PC-9 (cell line): ENCODE measurements around the gene TRPM4. TPM values are rescaled to one million over a fixed set of nuclear protein-coding genes. Genes with fewer than 3 reads are reported as not detected.

Source experiments
- BruUV-seq: library from RNA; stranded (reverse); fragments of 400-500 nt; replicated peaks from 2 replicates; lab custom pipeline; 2021; lab: Mats Ljungman, UMichigan
- CTCF ChIA-PET: fragments of 300-600 bp; sonication (Branson Sonifier 250); formaldehyde crosslinking; loops from one replicate; lab custom pipeline; 2022; ENCODE audit warnings: antibody characterized with exemption; lab: Charles Lee
- POLR2A ChIA-PET: fragments of 300-600 bp; sonication (Branson Sonifier 250); formaldehyde crosslinking; loops from one replicate; lab custom pipeline; 2022; ENCODE audit warnings: antibody characterized with exemption; ENCODE audit not compliant: unreplicated experiment; lab: Charles Lee
- DNase-seq, 2 experiments: peaks; one replicate each; pipeline versions ENCODE4 v3.0.0 to v3.0.0-alpha.2; 2015 to 2022; ENCODE audit warnings: mixed read lengths in 1 of 2
- H2AFZ ChIP-seq: fragments of 200-600 bp; sonication (generic); 2 replicates; pipeline ENCODE4 v1.8.1; 2017; ENCODE audit warnings: antibody characterized with exemption
- H3F3A ChIP-seq: fragments of 200-600 bp; sonication (generic); 2 replicates; pipeline ENCODE4 v1.8.1; 2017; ENCODE audit warnings: antibody characterized with exemption, mild to moderate bottlenecking, low read depth; ENCODE audit not compliant: insufficient read depth
- H3K27ac ChIP-seq: fragments of 200-600 bp; sonication (generic); 2 replicates; pipeline ENCODE4 v1.6.1; 2016; ENCODE audit warnings: mixed run types
- H3K27me3 ChIP-seq: fragments of 200-600 bp; sonication (generic); 2 replicates; pipeline ENCODE4 v1.6.1; 2016; ENCODE audit warnings: low read depth, mixed run types; ENCODE audit not compliant: insufficient read depth
- H3K36me3 ChIP-seq: fragments of 200-600 bp; sonication (generic); 2 replicates; pipeline ENCODE4 v1.6.1; 2016; ENCODE audit warnings: low read depth, mixed run types
- H3K4me1 ChIP-seq: fragments of 200-600 bp; sonication (generic); replicated peaks from 2 replicates; pipeline ENCODE4 v1.6.1; 2016; ENCODE audit warnings: mixed run types; ENCODE audit not compliant: insufficient read depth
- H3K4me2 ChIP-seq: fragments of 200-600 bp; sonication (generic); 2 replicates; pipeline ENCODE4 v1.6.1; 2017; ENCODE audit warnings: mixed run types
- H3K4me3 ChIP-seq: fragments of 200-600 bp; sonication (generic); 2 replicates; pipeline ENCODE4 v1.6.1; 2016; ENCODE audit warnings: mixed run types
- H3K79me2 ChIP-seq: fragments of 200-600 bp; sonication (generic); 2 replicates; pipeline ENCODE4 v1.6.1; 2017; ENCODE audit warnings: low read depth, mixed run types
- H3K9me2 ChIP-seq: fragments of 200-600 bp; sonication (generic); 2 replicates; pipeline ENCODE4 v1.8.1; 2017; ENCODE audit warnings: mild to moderate bottlenecking; ENCODE audit not compliant: insufficient read depth
- H3K9me3 ChIP-seq: fragments of 200-600 bp; sonication (generic); 2 replicates; pipeline ENCODE4 v1.8.1; 2016; ENCODE audit warnings: low read depth; ENCODE audit not compliant: insufficient read depth
- H4K20me1 ChIP-seq: fragments of 200-600 bp; sonication (generic); 2 replicates; pipeline ENCODE4 v1.8.1; 2017; ENCODE audit not compliant: insufficient read depth
- EZH2 ChIP-seq: fragments of 200-600 bp; sonication (generic); IDR thresholded peaks from 2 replicates; pipeline ENCODE4 v1.8.0; 2017; ENCODE audit warnings: antibody characterized with exemption, low read depth
- intact Hi-C: fragments of 100-400 bp; cut with micrococcal nuclease; formaldehyde crosslinking; loops from one replicate; pipeline ENCODE4 v1.10.0; 2022; ENCODE audit not compliant: unreplicated experiment
- total RNA-seq: library from RNA; stranded (reverse); gene quantifications from 2 replicates; pipeline ENCODE4 v1.2.3, GENCODE V29; 2021
- TF ChIP-seq, protein P1 (sequence below): fragments of 200-600 bp; sonication (generic); conservative IDR thresholded peaks from 2 replicates; pipeline ENCODE4 v1.6.1; 2017; ENCODE audit warnings: mixed run types, antibody characterized with exemption, mild to moderate bottlenecking, moderate library complexity

TRPM4 gene
- total RNA-seq, 1 experiment from 2014 or later = 43.8 TPM

DNA sequence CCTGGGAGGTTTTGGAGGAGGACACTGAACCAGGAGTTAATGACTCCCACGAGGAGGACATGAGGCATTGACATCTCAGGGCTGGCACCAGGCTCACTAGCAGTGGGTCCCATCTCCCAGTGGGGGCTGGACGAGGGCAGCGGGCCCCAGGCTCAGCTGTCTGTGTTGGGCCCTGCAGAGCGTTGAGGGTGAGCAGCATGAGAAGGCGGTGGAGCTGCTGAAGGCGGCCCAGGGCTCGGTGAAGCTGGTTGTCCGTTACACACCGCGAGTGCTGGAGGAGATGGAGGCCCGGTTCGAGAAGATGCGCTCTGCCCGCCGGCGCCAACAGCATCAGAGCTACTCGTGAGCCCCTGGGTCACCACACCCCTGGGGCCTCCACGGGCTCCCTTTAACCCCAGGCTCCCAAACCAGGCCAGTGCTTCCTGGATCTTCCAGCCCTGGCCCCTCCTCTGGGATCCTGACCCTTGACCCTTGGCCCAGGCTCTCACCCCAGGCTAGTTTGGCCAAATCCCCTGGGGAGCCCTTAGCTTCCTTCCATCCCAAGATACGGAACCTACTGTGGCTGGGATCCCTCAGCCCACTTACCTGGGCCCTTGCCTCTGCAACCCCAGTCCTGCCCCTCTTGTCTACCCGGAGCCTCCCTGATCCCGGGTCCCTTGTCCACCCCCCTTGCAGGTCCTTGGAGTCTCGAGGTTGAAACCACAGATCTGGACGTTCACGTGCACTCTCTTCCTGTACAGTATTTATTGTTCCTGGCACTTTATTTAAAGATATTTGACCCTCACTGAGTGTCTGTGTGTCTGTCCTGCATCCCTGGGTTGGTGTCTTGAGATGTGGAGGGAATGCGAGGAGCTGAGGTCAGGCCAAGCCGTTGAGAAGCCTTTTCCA is 39.7 kb upstream of the TRPM4 start:
- H4K20me1 ChIP-seq = peaks cover 3% of the 10 kb centered on the region; the same call in 1 of the 2 replicates
- peak overlapping the region; percentile 98 for H2AFZ ChIP-seq
- H3K4me2 ChIP-seq = peak overlapping the region; percentile 94
- H3K4me3 ChIP-seq = peak overlapping the region; percentile 74
- peak overlapping the region; percentile 63 for H3K27ac ChIP-seq
- H3K36me3 ChIP-seq = no peaks in the 10 kb centered on the region
- H3K27me3 ChIP-seq = peaks cover 13% of the 10 kb centered on the region
- no peaks in the 10 kb centered on the region for H3K9me3 ChIP-seq
- peaks cover 13% of the 10 kb centered on the region for H3F3A ChIP-seq
- POLR2A ChIA-PET = interaction anchor here (0.7 kb wide), 1 partner anchor 845 kb away, joined by 3 read pairs; no protein-coding TSS in a partner anchor
- TF ChIP-seq, protein P1, sequence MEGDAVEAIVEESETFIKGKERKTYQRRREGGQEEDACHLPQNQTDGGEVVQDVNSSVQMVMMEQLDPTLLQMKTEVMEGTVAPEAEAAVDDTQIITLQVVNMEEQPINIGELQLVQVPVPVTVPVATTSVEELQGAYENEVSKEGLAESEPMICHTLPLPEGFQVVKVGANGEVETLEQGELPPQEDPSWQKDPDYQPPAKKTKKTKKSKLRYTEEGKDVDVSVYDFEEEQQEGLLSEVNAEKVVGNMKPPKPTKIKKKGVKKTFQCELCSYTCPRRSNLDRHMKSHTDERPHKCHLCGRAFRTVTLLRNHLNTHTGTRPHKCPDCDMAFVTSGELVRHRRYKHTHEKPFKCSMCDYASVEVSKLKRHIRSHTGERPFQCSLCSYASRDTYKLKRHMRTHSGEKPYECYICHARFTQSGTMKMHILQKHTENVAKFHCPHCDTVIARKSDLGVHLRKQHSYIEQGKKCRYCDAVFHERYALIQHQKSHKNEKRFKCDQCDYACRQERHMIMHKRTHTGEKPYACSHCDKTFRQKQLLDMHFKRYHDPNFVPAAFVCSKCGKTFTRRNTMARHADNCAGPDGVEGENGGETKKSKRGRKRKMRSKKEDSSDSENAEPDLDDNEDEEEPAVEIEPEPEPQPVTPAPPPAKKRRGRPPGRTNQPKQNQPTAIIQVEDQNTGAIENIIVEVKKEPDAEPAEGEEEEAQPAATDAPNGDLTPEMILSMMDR = no peak
- no peak for TF ChIP-seq EZH2
- H3K79me2 ChIP-seq = no peaks in the 10 kb centered on the region
- no peak for DNase-seq
- peaks cover 16% of the 10 kb centered on the region for H3K4me1 ChIP-seq
- CTCF ChIA-PET = interaction anchor here (0.8 kb wide), 1 partner anchor 13 kb away, joined by 3 read pairs; no protein-coding TSS in a partner anchor
- BruUV-seq = no TSS peak
- no peaks in the 10 kb centered on the region for H3K9me2 ChIP-seq
- intact Hi-C loops = loop anchor here (2.0 kb wide), 2 partner anchors 31 to 47 kb away; no protein-coding TSS in a partner anchor

DNA sequence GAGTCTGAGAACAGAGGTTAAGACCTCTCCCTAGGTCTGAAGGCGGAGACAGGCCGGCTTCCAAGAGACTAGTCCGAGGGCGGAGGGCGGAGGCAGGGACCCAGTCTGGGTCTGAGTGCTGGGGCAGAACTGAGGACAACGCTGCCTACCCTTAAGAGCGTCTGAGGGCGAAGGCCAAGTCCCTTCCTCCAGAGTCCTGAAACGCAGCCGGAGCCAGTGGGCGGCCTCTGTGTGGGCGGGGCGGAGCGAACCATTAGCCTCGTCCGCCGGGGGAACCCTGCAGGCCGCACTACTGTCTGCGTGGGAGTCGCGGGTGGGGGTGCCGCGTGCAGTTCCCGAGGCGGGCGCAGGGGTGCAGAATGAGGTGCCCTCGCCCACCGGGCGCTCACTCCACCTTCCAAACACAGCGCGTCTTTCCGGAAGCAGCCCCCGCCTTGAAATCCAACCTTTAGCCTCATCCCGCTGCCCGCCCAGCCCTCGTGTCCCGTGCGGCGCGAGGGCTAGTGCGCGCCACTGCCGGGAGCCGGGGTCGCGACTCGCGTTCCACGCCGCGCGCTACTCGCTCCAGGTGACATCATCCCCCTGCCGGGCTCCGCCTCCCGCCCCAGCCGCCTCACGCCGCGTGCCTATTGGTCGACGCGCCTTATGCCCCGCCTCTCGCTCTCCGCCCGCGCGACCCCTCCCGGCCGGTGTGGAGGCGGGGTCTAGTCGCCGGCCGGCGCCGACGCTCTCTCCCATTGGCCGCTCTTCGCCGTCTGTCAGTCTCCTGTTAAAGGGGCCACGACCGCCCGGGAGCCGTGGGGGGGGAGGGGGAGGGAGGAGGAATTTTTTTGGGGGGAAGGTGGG is 38.8 kb upstream of the TRPM4 start, which contains the start of gene C19orf73:
TSS of gene C19orf73 (minus strand) at position 579 of the 846 bp plus-strand sequence. CDS start at position 458, 121 bp downstream.
- intact Hi-C loops = loop anchor here (2.0 kb wide), 2 partner anchors 30 to 46 kb away; no protein-coding TSS in a partner anchor
- Histone ChIP-seq H3K27me3 (peaks cover 13% of the 10 kb centered on the region), H3K79me2 (no peaks in the 10 kb centered on the region), H4K20me1 (peaks cover 3% of the 10 kb centered on the region; the same call in 1 of the 2 replicates), H3F3A (peaks cover 13% of the 10 kb centered on the region), H3K4me2 (peak within 1 kb of the TSS; percentile 94), H3K4me3 (peak within 1 kb of the TSS; percentile 74), H3K27ac (peak within 1 kb of the TSS; percentile 63), H3K4me1 (peaks cover 8% of the 10 kb centered on the region), H3K36me3 (no peaks in the 10 kb centered on the region), H3K9me3 (no peaks in the 10 kb centered on the region), H3K9me2 (no peaks in the 10 kb centered on the region), H2AFZ (peak within 1 kb of the TSS; percentile 98)
- ChIA-PET POLR2A (no interaction called here), CTCF (no interaction called here)
- TF ChIP-seq, protein P1 = no peak
- no peak for TF ChIP-seq EZH2
- DNase-seq = peak; percentile 80 to 96
- TSS peak; percentile 94 for BruUV-seq
